ENCODE measurements around the gene ASB16. TPM values are rescaled to one million over a fixed set of nuclear protein-coding genes. Genes with fewer than 3 reads are reported as not detected.

Gene ASB16
- total RNA-seq, 1 experiment from 2014 or later = 0.37 TPM

GRCh38 chr17:44206825-44207155 is 36.3 kb downstream of the ASB16 start:
- RAD21 ChIA-PET (ENCODE audit: low non-redundant PET in 1 of 2, low total read pairs in 2 of 2, uncharacterized antibody in 2 of 2, unreplicated experiment in 2 of 2) = no interaction called here
- DNase-seq (ENCODE audit: low read depth, low spot score) = no peak
- H3K27ac ChIP-seq (ENCODE audit: low read depth, low read length) = no peak overlapping the region
- BruUV-seq (replicated peaks) = no TSS peak
- intact Hi-C loops (cut with micrococcal nuclease) = no loop called here
- H3K9ac ChIP-seq (ENCODE audit: low read length) = no peak overlapping the region
- no peaks in the 10 kb centered on the region for H3K9me3 ChIP-seq (ENCODE audit: control insufficient read depth in 1 of 2, insufficient read depth in 1 of 2, low read depth in 1 of 2, low read length in 2 of 2)
- no peaks in the 10 kb centered on the region for H4K20me1 ChIP-seq (ENCODE audit: insufficient read depth)
- POLR2A ChIA-PET = interaction anchor here (2.1 kb wide), 1 partner anchor 20 kb away, joined by 4 read pairs; the partner anchor contains the start of gene TMUB2
- no peak overlapping the region for H3K4me3 ChIP-seq (replicated peaks in 1 of 2; ENCODE audit: low read depth in 1 of 2, low read length in 2 of 2)
- TF ChIP-seq EGR1 (IDR thresholded peaks at IDR 0.05; ENCODE audit: low read depth) (no peak), EZH2 (IDR thresholded peaks at IDR 0.05) (no peak), FOSL1 (IDR thresholded peaks at IDR 0.05; ENCODE audit: low read depth) (no peak), MAX (IDR thresholded peaks at IDR 0.05) (no peak), SP1 (IDR thresholded peaks at IDR 0.05; ENCODE audit: low read depth) (no peak), ZNF274 (IDR thresholded peaks at IDR 0.05; ENCODE audit: low read depth, low read length) (no peak), ZFX (IDR thresholded peaks at IDR 0.05) (no peak), RAD21 (IDR thresholded peaks at IDR 0.05; ENCODE audit: low read depth) (no peak), YY1 (IDR thresholded peaks at IDR 0.05; ENCODE audit: extremely low read depth, insufficient replicate concordance, low read depth, low read length) (no peak), POLR2A (IDR thresholded peaks at IDR 0.05; ENCODE audit: borderline replicate concordance, extremely low read depth, insufficient read depth, insufficient read length) (no peak), CTCF (IDR thresholded peaks at IDR 0.05 in 2 of 3, conservative IDR thresholded peaks at IDR 0.05 in 1 of 3; ENCODE audit: borderline replicate concordance in 1 of 3, insufficient read depth in 1 of 3, low read depth in 2 of 3, low read length in 2 of 3) (no peak), ELF1 (IDR thresholded peaks at IDR 0.05; ENCODE audit: borderline replicate concordance, low read depth) (no peak), ATF3 (IDR thresholded peaks at IDR 0.05) (no peak)
- TF ChIP-seq, protein P1, sequence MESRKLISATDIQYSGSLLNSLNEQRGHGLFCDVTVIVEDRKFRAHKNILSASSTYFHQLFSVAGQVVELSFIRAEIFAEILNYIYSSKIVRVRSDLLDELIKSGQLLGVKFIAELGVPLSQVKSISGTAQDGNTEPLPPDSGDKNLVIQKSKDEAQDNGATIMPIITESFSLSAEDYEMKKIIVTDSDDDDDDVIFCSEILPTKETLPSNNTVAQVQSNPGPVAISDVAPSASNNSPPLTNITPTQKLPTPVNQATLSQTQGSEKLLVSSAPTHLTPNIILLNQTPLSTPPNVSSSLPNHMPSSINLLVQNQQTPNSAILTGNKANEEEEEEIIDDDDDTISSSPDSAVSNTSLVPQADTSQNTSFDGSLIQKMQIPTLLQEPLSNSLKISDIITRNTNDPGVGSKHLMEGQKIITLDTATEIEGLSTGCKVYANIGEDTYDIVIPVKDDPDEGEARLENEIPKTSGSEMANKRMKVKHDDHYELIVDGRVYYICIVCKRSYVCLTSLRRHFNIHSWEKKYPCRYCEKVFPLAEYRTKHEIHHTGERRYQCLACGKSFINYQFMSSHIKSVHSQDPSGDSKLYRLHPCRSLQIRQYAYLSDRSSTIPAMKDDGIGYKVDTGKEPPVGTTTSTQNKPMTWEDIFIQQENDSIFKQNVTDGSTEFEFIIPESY (IDR thresholded peaks at IDR 0.05; ENCODE audit: extremely low read depth, insufficient replicate concordance, low read length) = no peak
- H3K79me2 ChIP-seq (ENCODE audit: insufficient read depth, low read length) = peaks cover 11% of the 10 kb centered on the region; the same call in 1 of the 2 replicates
- peaks cover 49 to 80% of the 10 kb centered on the region in 2 experiments for H3K4me1 ChIP-seq (ENCODE audit: control insufficient read depth in 1 of 2, insufficient read depth in 2 of 2, low read length in 2 of 2)
- no peak overlapping the region for H3K4me2 ChIP-seq (ENCODE audit: low read length)
- H3K36me3 ChIP-seq (ENCODE audit: control insufficient read depth in 1 of 2, insufficient read depth in 2 of 2, low read length in 2 of 2) = peaks cover 8 to 34% of the 10 kb centered on the region in 2 experiments; a peak in 3 of 4 replicates
- no peak overlapping the region for H2AFZ ChIP-seq (ENCODE audit: low read depth, low read length, poor library complexity, severe bottlenecking)
- H3K9me2 ChIP-seq (ENCODE audit: insufficient read depth) = no peaks in the 10 kb centered on the region
- no peak for ATAC-seq
- CTCF ChIA-PET = interaction anchor here (2.4 to 2.6 kb wide), 2 partner anchors 12 to 124 kb away, joined by 9 to 11 read pairs; no protein-coding TSS in a partner anchor
- H3K27me3 ChIP-seq (ENCODE audit: insufficient read depth, low read length) = no peaks in the 10 kb centered on the region

Data from HCT116 (cell line).